ENCODE results near the gene STMN1. TPM values are rescaled to one million over a fixed set of nuclear protein-coding genes. Genes with fewer than 3 reads are reported as not detected.

Gene STMN1
- total and polyA plus RNA-seq, 10 of the 15 experiments (the other 5 are each of a cell fraction or from before 2014, with no cell fraction given): 220 to 1,272 (median 603) TPM

DNA sequence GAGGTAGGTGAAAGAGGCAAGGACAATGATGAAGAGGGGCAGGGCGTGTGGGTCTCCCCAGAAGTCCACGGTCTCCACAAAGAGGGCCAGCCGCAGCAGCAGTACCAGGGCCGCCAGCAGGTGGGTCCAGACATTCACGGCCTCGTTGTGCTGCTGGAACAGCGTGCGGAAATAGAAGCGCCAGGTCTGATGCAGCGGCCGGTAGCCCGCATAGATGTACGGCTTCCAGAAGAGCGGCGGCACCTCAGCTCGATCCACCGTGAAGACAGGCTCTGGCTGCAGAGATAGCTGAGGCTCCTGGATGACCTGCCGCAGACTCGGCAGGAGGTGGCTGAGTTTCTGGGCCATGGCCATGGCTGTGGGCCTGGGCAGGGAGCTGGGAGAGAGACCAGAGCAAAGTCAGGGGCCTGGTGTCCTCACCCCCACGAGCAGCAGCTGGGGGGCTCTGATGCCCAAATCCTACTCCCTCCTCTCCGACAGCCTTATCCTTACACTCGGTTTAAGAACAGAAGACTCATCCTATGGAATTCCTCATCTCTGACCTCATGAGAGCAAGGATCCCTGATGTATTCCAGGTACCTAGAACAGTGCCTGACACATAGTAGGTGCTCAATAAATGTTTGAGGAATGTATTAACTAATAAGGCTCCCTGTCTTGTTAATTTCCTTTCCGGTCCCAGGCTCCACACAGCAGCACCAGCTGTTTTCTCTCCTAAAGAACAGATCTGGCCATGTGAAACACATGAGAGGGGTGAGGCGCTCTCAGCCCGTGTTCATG is 42.5 kb downstream of the STMN1 start:
- Histone ChIP-seq H3K4me2 (ENCODE audit: control insufficient read depth, insufficient read depth) (no peak overlapping the region), H3K9ac (ENCODE audit: control insufficient read depth, insufficient read depth, low read length) (no peak overlapping the region), H3K79me2 (ENCODE audit: control insufficient read depth, insufficient read depth, low read length) (peaks cover 8% of the 10 kb centered on the region), H4K20me1 (ENCODE audit: control insufficient read depth, insufficient read depth) (no peaks in the 10 kb centered on the region), H3K9me3 (replicated peaks; ENCODE audit: control insufficient read depth, insufficient read depth, low read length) (no peaks in the 10 kb centered on the region), H3K27ac (ENCODE audit: control insufficient read depth, insufficient read depth) (no peak overlapping the region), H3K4me1 (ENCODE audit: control insufficient read depth, insufficient read depth, low read length) (peaks cover 4% of the 10 kb centered on the region; the same call in 1 of the 2 replicates), H3K27me3 (replicated peaks in 1 of 2; ENCODE audit: control insufficient read depth in 2 of 2, insufficient read depth in 2 of 2, low read length in 1 of 2) (no peaks in the 10 kb centered on the region), H3K4me3 (no peak overlapping the region), H2AFZ (ENCODE audit: control insufficient read depth, low read depth, low read length) (no peak overlapping the region), H3K36me3 (ENCODE audit: control insufficient read depth in 2 of 2, insufficient read depth in 2 of 2, low read length in 1 of 2) (no peaks in the 10 kb centered on the region)
- FAIRE-seq (no peak), ATAC-seq (no peak), DNase-seq (ENCODE audit: low read depth, low spot score) (no peak)
- no TSS peak for BruUV-seq (replicated peaks)
- intact Hi-C loops (cut with micrococcal nuclease; ENCODE audit: unreplicated experiment) (no loop called here), in situ Hi-C loops (cut with MboI) (no loop called here)
- ChIA-PET CTCF (interaction anchor here (1.3 kb wide), 1 partner anchor 32 kb away, joined by 3 read pairs; no protein-coding TSS in a partner anchor), SMC1A (ENCODE audit: uncharacterized antibody, unreplicated experiment) (interaction anchor here (0.9 kb wide), 1 partner anchor 11 kb away, joined by 3 read pairs; no protein-coding TSS in a partner anchor), RAD21 (ENCODE audit: unreplicated experiment) (no interaction called here), POLR2A (interaction anchor here (0.6 to 1.1 kb wide), 3 partner anchors 9 to 1023 kb away, joined by 3 to 6 read pairs (median 4); no protein-coding TSS in a partner anchor)
- 95% methylated on average over 25 of the region's 25 CpGs for WGBS (ENCODE audit: insufficient coverage, insufficient replicate concordance, low lambda C conversion rate, missing lambda C conversion rate)
- TF ChIP-seq SP1 (IDR thresholded peaks at IDR 0.05; ENCODE audit: low read depth, low read length) (no peak), SMAD1 (IDR thresholded peaks at IDR 0.05; ENCODE audit: low read depth, partially characterized antibody) (no peak), NRF1 (conservative IDR thresholded peaks at IDR 0.05; ENCODE audit: low read depth, low read length) (no peak), POLR2A (IDR thresholded peaks at IDR 0.05; ENCODE audit: low read depth, low read length) (no peak), SUPT20H (IDR thresholded peaks at IDR 0.05; ENCODE audit: borderline replicate concordance, control insufficient read depth, low read depth, low read length) (no peak), PAX8 (IDR thresholded peaks at IDR 0.05) (no peak), MYB (IDR thresholded peaks at IDR 0.05; ENCODE audit: borderline replicate concordance, low read depth, low read length) (no peak), CHD4 (IDR thresholded peaks at IDR 0.05) (no peak), RAD21 (IDR thresholded peaks at IDR 0.05; ENCODE audit: insufficient read depth, low read depth, low read length) (no peak), SREBF2 (IDR thresholded peaks at IDR 0.05; ENCODE audit: low read length) (no peak)
- TF ChIP-seq, protein P1, sequence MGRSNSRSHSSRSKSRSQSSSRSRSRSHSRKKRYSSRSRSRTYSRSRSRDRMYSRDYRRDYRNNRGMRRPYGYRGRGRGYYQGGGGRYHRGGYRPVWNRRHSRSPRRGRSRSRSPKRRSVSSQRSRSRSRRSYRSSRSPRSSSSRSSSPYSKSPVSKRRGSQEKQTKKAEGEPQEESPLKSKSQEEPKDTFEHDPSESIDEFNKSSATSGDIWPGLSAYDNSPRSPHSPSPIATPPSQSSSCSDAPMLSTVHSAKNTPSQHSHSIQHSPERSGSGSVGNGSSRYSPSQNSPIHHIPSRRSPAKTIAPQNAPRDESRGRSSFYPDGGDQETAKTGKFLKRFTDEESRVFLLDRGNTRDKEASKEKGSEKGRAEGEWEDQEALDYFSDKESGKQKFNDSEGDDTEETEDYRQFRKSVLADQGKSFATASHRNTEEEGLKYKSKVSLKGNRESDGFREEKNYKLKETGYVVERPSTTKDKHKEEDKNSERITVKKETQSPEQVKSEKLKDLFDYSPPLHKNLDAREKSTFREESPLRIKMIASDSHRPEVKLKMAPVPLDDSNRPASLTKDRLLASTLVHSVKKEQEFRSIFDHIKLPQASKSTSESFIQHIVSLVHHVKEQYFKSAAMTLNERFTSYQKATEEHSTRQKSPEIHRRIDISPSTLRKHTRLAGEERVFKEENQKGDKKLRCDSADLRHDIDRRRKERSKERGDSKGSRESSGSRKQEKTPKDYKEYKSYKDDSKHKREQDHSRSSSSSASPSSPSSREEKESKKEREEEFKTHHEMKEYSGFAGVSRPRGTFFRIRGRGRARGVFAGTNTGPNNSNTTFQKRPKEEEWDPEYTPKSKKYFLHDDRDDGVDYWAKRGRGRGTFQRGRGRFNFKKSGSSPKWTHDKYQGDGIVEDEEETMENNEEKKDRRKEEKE (IDR thresholded peaks at IDR 0.05): no peak
- TF ChIP-seq, protein P2, sequence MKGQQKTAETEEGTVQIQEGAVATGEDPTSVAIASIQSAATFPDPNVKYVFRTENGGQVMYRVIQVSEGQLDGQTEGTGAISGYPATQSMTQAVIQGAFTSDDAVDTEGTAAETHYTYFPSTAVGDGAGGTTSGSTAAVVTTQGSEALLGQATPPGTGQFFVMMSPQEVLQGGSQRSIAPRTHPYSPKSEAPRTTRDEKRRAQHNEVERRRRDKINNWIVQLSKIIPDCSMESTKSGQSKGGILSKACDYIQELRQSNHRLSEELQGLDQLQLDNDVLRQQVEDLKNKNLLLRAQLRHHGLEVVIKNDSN (IDR thresholded peaks at IDR 0.05; ENCODE audit: borderline replicate concordance, extremely low read length, insufficient read depth, low read depth, low read length): no peak
- TF ChIP-seq, protein P3, sequence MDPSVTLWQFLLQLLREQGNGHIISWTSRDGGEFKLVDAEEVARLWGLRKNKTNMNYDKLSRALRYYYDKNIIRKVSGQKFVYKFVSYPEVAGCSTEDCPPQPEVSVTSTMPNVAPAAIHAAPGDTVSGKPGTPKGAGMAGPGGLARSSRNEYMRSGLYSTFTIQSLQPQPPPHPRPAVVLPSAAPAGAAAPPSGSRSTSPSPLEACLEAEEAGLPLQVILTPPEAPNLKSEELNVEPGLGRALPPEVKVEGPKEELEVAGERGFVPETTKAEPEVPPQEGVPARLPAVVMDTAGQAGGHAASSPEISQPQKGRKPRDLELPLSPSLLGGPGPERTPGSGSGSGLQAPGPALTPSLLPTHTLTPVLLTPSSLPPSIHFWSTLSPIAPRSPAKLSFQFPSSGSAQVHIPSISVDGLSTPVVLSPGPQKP (IDR thresholded peaks at IDR 0.05; ENCODE audit: low read depth, low read length): no peak
- TF ChIP-seq, protein P4, sequence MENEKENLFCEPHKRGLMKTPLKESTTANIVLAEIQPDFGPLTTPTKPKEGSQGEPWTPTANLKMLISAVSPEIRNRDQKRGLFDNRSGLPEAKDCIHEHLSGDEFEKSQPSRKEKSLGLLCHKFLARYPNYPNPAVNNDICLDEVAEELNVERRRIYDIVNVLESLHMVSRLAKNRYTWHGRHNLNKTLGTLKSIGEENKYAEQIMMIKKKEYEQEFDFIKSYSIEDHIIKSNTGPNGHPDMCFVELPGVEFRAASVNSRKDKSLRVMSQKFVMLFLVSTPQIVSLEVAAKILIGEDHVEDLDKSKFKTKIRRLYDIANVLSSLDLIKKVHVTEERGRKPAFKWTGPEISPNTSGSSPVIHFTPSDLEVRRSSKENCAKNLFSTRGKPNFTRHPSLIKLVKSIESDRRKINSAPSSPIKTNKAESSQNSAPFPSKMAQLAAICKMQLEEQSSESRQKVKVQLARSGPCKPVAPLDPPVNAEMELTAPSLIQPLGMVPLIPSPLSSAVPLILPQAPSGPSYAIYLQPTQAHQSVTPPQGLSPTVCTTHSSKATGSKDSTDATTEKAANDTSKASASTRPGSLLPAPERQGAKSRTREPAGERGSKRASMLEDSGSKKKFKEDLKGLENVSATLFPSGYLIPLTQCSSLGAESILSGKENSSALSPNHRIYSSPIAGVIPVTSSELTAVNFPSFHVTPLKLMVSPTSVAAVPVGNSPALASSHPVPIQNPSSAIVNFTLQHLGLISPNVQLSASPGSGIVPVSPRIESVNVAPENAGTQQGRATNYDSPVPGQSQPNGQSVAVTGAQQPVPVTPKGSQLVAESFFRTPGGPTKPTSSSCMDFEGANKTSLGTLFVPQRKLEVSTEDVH (IDR thresholded peaks at IDR 0.05; ENCODE audit: low read depth, partially characterized antibody): no peak
- TF ChIP-seq, protein P5, sequence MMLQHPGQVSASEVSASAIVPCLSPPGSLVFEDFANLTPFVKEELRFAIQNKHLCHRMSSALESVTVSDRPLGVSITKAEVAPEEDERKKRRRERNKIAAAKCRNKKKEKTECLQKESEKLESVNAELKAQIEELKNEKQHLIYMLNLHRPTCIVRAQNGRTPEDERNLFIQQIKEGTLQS (IDR thresholded peaks at IDR 0.05; ENCODE audit: borderline replicate concordance, extremely low read depth, low read depth, low read length): no peak
